K562 (cell line): ENCODE results near the gene UNC13A. TPM values are rescaled to one million over a fixed set of nuclear protein-coding genes. Genes with fewer than 3 reads are reported as not detected.
A peak's percentile ranks its signal among the peaks of the same experiment; 100 is the strongest.

Experiments
- NKRF ChIP-seq: fragments of 450-650 bp; IDR thresholded peaks from 2 replicates; pipeline ENCODE4 v1.6.1; 2016; ENCODE audit warnings: borderline replicate concordance
- PRDM10 ChIP-seq: fragments of 450-650 bp; IDR thresholded peaks from 2 replicates; pipeline ENCODE4 v1.6.1; 2018; ENCODE audit not compliant: partially characterized antibody
- RAD51 ChIP-seq: fragments of 450-650 bp; IDR thresholded peaks from 2 replicates; pipeline ENCODE4 v1.7.1; 2016; ENCODE audit warnings: low read depth, mild to moderate bottlenecking, borderline replicate concordance
- SMARCA5 ChIP-seq: fragments of 450-650 bp; IDR thresholded peaks from 2 replicates; pipeline ENCODE4 v1.6.1; 2016
- polyA plus RNA-seq, 8 experiments: library from polyadenylated mRNA; depleted of rRNA in 4 of 8; stranded (reverse) in 5 of 8; unstranded in 3 of 8; fragments of >200 nt; fragmentation: Nextera tagmentation in 2 of 8; fragmentation: Illumina TruSeq in 1 of 8; extraction: Ambion mirVana in 2 of 8; extraction: Trizol in 1 of 8; gene quantifications; 2 replicates each; pipeline versions ENCODE4 v1.2.1 to v1.2.3, GENCODE V29; 2011 to 2014; ENCODE audit warnings: inconsistent platforms in 1 of 8, missing spikeins in 1 of 8
- total RNA-seq, 7 experiments: library from RNA; depleted of rRNA in 6 of 7; stranded (reverse); fragments of >200 nt in 6 of 7; fragmentation: Illumina TruSeq in 2 of 7; extraction: Trizol in 2 of 7; gene quantifications; 2 replicates each; pipeline versions ENCODE4 v1.2.1 to v1.2.3, GENCODE V29; 2011 to 2021; ENCODE audit warnings: low replicate concordance in 1 of 7

The UNC13A gene
- total and polyA plus RNA-seq, 9 of the 15 experiments (the other 6 are each of a cell fraction or from before 2014, with no cell fraction given) = 0.03 to 1.0 (median 0.25) TPM

GRCh38 chr19:17554968-17555479 is 133.1 kb downstream of the UNC13A start (continued):
- TF ChIP-seq PRDM10 = peak; percentile 33
- TF ChIP-seq RAD51 = 0 out of 2 replicates have a peak, but pooled peaks have one; percentile 8
- TF ChIP-seq NKRF = peak; percentile 62; the same call in 1 of the 2 replicates
- peak; percentile 16; the same call in 1 of the 2 replicates for TF ChIP-seq SMARCA5
- TF ChIP-seq, all 486 proteins: peak for 45
